GM18858 (cell line): ENCODE data around the gene TNFRSF17.

Experiments used
- ATAC-seq: cut with Tn5 transposase; IDR thresholded peaks from one replicate; pipeline ENCODE4 v1.9.1; 2021; ENCODE audit not compliant: unreplicated experiment

TNFRSF17 gene

DNA sequence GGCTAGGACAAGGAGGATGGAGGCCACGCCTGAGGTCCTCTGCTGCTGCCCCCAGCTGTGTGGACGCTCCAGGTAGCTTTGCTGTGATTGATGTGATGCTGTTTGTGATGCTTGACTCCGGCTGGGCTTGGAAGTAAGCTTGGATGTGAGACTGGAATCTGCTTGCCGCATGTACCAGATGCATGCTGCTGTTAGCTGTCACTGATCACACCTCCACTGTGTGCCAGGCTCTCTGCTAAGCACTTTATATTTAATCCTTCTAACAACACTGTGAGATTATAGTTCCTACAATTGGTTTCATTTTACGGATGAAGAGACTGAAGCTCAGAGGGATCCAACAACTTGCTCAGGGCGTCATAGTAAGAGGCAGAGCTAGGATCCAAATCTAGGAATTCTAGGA, 35.0 kb downstream of the TNFRSF17 start:
- ATAC-seq: no peak

DNA sequence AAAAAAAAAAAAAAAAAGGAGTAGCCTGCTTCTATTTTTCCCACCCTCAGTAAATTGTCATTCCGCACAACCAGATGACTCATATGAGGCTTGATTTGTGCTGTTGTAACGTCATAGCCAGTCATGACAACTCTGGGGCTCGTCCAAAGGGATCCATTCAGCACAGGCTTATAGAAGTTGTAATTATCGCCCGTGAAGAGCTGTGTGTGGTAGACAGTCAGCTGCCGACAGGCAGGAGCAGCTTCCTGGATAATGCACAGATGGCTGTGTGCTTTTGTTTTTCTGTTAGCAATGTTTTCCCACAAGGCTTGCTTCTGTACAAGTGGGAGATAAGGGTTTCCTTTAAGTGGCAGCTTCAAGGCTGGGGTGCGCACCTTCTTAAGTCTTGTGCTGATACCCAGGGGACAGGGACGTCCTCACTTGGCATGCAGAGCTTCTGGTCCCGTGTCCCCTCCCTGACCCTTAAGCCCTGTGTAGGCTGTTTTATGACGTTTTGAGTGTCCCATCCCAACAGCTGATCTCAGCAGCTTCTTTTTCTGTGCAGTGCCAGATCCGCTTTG, 37.5 kb downstream of the TNFRSF17 start:
- no peak for ATAC-seq

DNA sequence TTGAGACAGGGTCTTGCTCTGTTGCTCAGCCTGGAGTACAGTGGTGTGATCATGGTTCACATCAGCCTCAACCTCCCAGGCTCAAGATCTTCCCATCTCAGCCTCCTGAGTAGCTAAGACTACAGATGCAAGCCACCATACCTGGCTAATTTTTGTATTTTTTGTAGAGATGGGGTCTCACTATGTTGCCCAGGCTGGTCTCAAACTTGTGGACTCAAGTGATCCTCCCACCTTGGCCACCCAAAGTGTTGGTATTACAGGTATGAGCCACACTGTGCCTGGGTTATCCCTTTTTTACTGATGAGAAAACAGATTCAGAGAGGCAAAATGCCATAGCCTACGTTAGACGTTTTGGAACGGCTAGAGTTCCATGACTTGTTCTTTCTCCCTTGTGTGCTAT, 41.6 kb downstream of the TNFRSF17 start:
- ATAC-seq: no peak

DNA sequence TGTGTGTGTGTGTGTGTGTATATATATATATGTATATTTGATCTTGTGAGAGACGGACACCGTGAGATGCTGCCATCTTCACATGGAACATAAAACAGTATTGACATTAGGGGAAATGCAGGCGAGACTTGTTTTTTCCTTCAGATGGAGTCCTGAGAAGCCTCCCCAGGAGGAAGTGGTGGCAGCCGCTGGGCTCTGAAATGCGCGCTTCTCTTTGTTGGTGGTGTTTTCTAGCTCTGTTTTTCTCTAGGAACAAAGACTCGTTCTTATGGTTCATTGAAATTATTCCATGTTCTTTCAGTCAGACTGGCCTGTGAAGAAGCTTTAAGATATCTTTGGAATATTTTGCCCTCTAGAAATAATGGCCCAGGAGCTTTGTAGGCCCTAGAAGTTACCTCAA, 44.5 kb downstream of the TNFRSF17 start:
- ATAC-seq: no peak

DNA sequence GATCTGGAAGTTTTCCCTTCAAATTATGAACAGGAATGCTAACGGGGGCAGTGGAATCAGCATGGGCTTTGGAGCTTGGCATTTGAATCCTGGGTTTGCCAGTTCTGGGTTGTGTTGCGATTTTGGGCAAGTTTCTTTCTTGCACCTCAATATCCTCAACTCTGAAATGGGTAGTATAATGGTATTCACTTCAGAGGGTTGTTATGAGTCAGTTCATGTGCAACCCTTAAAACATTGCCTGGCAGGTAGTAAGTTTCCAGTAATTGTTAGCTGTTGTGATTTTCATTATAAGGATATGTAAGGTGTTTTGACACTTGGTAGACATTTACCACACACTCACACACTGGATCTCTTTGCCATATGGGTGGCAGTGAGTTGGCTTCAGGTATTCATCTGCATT, 44.9 kb downstream of the TNFRSF17 start:
- ATAC-seq: no peak

DNA sequence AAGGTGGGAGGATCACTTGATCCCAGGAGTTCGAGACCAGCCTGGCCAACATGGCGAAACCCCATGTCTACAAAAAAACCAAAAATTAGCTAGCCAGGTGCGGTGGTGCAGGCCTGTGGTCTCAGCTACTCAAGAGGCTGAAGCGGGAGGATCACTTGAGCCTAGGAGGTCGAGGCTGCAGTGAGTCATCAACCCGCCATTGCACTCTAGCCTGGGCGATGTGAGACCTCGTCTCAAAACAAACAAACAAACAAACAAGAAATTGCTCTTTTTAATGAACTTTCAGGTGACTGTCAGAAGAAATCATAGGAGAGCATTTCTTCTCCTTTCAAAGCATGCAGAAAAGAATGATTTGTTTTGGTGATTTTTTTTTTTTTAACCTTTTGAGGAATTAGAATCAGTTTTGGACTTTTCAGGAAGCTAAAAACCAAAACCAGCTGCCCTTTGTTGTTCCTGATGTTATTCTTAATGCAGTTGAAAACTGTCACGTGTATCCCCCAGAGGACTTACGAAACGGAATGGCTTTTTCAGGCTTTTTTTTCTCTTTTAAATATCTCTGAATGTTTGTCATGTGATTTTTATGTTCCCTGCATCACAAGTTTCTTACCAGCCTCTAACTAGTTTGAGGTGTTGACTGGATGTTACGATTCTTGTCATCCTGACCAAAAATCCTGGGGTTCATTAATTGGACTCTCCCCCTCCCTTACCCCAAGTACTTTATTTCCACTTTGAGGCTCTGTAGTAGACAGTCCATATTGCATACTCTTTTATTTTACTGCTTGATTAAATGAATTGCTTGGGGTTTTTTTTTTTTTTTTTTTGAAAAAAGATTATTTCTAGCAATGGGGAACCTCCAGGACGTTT, 45.6 kb downstream of the TNFRSF17 start:
- ATAC-seq: no peak

DNA sequence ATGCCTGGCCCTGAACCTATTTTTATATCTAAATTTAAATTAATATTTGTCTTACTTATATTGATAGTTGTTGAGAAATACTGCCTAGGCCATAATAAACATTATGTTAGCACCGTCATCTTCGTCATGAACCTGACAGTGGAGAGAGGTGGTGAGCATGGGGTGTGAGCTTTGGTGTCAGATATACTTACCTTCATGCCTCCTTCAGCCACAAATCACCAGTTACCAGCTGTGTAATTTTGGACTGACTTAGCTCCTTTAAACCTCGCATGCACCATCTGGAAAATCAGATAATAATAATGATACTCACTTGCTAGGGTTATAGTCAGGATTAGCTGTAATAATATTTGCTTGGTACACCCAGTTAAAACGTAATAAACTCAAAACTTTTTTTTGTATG, 46.6 kb downstream of the TNFRSF17 start:
- ATAC-seq: no peak

DNA sequence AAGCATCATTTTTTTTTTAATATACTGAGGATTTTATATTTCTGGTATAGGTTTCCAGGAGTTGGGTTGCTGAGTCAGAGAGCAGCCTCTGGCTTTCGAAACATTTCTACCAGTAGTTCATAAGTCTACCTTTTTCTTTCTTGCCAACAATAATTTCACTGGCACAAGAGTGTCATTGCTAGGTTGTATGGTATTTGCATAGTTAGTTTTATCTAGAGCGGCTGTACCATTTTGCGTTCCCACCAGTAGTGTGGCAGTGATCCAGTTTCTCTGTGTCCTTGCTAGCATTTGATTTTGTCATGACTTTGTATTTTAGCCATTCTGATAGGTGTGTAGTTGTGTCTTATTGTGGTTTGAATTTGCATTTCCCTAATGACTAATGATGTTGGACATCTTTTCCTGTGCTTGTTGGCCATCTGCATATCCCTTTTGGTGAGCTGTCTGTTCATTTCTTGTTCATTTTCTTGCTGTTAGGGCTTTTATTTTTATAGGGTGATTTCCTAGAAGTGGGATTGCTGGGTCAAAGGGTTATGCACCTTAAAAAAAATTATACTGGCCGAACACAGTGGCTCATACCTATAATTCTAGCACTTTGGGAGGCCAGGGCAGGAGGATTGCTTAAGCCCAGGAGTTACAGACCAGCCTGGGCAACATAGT, 51.4 kb downstream of the TNFRSF17 start:
- ATAC-seq: no peak

DNA sequence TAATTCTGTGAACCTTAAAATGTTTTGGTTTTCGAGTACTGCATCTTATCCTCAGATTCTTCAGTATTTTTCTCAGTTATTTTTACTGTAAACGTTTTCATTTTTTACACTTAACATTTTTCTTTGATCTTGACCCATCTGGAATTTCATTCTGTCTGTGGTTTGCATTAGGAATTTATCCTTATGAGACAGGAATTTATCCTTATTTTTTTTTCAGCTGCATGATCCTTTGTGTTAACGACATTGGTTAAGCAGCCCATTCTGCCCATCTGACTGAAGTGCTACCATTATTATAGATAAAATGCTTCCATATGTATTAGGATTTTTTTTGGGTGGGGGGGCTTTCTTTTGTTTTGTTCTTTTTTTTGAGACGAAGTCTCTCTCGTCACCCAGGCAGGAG, 52.5 kb downstream of the TNFRSF17 start:
- ATAC-seq: no peak
